HuH-7 (cell line): ENCODE data around the gene IMP3.

Experiments
- DNase-seq: peaks from one replicate; pipeline ENCODE4 v3.0.0; 2011; ENCODE audit warnings: low spot score

The IMP3 gene

GRCh38 chr15:75620841-75621391, 19.1 kb downstream of the IMP3 start:
- no peak for DNase-seq

- DNase-seq, result no peak
Observed at GRCh38 chr15:75620058-75620820, 19.8 kb downstream of the IMP3 start.

GRCh38 chr15:75616766-75617165, 23.3 kb downstream of the IMP3 start:
- DNase-seq, result no peak

GRCh38 chr15:75606711-75607699, 33.0 kb downstream of the IMP3 start:
- DNase-seq, result no peak

GRCh38 chr15:75606026-75606425, 34.0 kb downstream of the IMP3 start:
- DNase-seq, result no peak

GRCh38 chr15:75599401-75599800, 40.6 kb downstream of the IMP3 start:
- no peak for DNase-seq

- no peak for DNase-seq
Observed at GRCh38 chr15:75598361-75598760, 41.7 kb downstream of the IMP3 start.

- DNase-seq, result peak; percentile 35
Observed at GRCh38 chr15:75597667-75598341, 42.2 kb downstream of the IMP3 start.

GRCh38 chr15:75596703-75597345, 43.2 kb downstream of the IMP3 start:
- DNase-seq, result no peak

- DNase-seq, result no peak
Observed at GRCh38 chr15:75594276-75594675, 45.7 kb downstream of the IMP3 start.

- DNase-seq, result no peak
Observed at GRCh38 chr15:75591655-75592364, 48.2 kb downstream of the IMP3 start.

GRCh38 chr15:75590239-75590638, 49.8 kb downstream of the IMP3 start:
- DNase-seq, result no peak
